Loucy (cell line): Measurements from ENCODE around the gene APBA1.

Experiments used
- CTCF ChIP-seq: fragments of 200-600 bp; sonication (generic); conservative IDR thresholded peaks from 2 replicates; pipeline ENCODE4 v1.5.1; 2014; ENCODE audit warnings: mild to moderate bottlenecking, antibody characterized with exemption, low read length
- EZH2phosphoT487 ChIP-seq: fragments of 200-600 bp; IDR thresholded peaks from 2 replicates; pipeline ENCODE4 v1.6.1; 2018; ENCODE audit warnings: antibody characterized with exemption, mild to moderate bottlenecking, moderate library complexity, borderline replicate concordance

DNA sequence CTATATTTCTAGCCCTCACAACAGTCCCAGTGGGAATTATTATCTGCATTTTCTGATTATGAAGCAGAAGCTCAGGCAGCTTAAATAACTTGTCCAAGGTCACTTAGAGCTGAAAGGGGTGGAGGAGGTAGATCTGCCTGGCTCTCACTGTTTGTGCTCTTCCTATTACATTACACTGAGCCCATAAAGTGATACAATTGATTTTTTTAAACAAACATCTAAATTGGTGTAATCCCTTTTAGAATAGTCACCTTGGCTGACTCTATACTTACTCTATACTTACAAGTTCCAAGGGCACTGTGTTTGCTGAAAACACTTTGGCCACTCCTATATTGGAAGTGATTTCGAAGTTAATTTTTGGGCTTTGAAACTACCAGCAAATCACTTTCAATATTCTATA lies 144.7 kb downstream of the APBA1 start:
- TF ChIP-seq CTCF (no peak), EZH2phosphoT487 (no peak)
